ENCODE measurements around the gene ZFYVE27.
A peak's percentile ranks its signal among the peaks of the same experiment; 100 is the strongest.

ZFYVE27 gene

DNA sequence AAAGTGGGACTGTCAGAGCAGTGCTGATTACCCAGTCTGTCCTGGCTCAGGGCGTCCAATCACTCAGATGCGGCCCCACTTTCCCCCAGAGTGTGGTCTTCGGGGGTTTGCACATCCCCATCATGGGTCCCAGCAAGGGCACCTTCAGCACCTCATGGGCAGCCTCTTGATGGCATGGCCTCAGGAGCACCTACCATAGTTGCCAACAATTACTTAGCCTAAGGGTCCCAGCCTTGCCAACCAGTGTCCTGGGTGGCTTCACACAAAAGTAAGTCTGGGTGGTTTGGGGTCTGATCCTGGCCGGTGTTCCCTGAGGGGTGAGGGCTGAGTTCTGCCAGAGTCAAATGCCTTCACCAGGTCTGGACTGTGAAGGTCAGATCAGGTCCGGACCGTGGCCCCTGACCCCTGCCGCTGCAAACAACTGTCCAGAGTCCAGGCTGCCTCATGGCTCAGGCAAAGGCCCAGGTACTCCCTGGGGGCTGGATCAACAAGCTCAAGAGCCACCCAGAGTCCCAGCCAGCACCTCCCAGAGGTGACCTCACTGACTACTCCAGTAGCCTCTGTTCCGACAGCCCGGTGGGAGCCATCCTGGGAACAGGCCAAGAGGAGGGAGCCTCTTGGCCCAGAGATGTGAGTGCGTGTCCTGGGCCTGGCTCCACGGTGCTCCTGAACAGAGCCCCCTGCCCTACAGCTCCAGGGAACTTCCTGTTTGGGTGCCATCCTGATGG, 29.6 kb upstream of the ZFYVE27 start:
- Histone ChIP-seq H3K4me1 (ENCODE audit: control insufficient read depth, insufficient read depth, low read length) (no peaks in the 10 kb centered on the region), H3K27me3 (ENCODE audit: control insufficient read depth, insufficient read depth, low read length, poor library complexity, severe bottlenecking) (no peaks in the 10 kb centered on the region), H3K4me3 (ENCODE audit: insufficient read depth, low read depth, low read length) (no peak overlapping the region), H3K9me3 (ENCODE audit: control insufficient read depth, low read length) (no peaks in the 10 kb centered on the region), H3K27ac (ENCODE audit: insufficient read depth, low read depth, low read length, poor library complexity, severe bottlenecking) (no peak overlapping the region), H3K36me3 (ENCODE audit: control insufficient read depth, insufficient read depth, low read length) (no peaks in the 10 kb centered on the region)
- WGBS, 2 experiments, result 92 to 93% methylated on average over 11 of the region's 11 CpGs

DNA sequence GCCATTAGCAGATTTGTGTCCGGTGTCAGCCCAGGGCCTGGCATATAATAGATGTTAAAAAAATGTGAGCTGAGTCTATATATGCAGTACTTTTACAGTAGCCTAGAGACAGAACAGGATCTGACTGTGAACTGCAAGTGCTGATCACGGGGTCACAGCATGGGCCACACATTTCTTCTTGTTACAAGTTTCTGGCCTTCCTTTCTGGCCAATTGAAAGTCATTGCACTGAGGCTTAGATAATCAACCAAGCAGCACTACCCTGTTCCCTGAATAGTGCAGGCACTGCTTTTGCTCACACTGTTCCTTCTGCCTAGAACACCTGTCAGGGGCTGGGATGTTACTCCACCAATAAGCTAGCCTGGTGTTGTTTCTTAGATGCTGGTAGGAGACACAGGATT, 28.8 kb upstream of the ZFYVE27 start:
- no peak overlapping the region for H3K4me3 ChIP-seq (ENCODE audit: insufficient read depth, low read depth, low read length)

DNA sequence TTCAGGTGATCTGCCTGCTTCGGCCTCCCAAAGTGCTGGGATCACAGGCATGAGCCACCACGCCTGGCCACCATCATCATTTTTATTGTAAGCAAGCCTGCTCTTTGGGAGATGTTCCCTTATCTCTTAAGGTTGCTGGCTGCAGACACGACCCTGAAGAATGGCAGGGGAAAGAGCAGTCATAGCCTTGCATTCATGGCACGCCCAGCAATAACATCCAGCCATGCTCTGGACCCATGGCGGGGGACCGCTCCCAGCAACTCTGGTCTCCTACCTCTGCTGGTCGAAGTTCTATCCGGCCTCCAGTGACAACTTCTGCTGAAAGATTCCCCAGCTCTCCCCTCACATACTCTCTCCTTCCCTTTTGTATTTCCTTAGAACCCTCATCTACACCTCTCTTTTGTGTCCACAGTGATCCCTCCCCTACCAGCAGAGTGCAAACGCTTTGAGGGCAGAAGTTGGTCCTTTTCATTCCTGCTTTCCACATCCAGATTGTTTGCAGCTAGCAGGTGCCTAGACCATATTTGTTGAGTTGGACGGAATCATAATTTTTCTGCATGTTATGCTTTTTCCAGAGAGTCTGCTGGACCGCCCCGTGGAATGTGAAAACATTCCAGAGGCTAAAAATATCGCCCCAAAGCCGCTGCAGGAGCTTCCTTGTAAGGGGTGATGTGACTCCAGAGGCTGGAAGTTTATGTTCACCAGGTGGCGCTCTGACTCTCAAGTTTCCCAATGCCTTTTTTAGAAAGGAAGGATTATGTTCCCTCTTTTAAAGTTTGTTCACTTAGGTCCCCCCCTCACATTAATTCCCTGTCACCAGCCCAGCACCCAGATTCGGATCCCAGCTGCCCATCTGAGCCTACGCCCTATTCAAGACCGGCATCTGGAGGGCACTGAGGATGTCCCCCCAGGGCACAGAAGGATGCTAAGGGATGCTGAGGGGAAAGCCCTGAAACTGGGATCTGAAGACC, 27.7 kb upstream of the ZFYVE27 start:
- Histone ChIP-seq H3K4me3 (ENCODE audit: insufficient read depth, low read depth, low read length) (no peak overlapping the region), H3K9me3 (ENCODE audit: control insufficient read depth, low read length) (no peaks in the 10 kb centered on the region), H3K27me3 (ENCODE audit: control insufficient read depth, insufficient read depth, low read length, poor library complexity, severe bottlenecking) (no peaks in the 10 kb centered on the region), H3K4me1 (ENCODE audit: control insufficient read depth, insufficient read depth, low read length) (peaks cover 4% of the 10 kb centered on the region), H3K27ac (ENCODE audit: insufficient read depth, low read depth, low read length, poor library complexity, severe bottlenecking) (no peak overlapping the region), H3K36me3 (ENCODE audit: control insufficient read depth, insufficient read depth, low read length) (no peaks in the 10 kb centered on the region)
- WGBS, 2 experiments, result 48 to 52% methylated on average over 18 of the region's 18 CpGs

More for the DNA sequence above, 28.8 kb upstream of the ZFYVE27 start:
- Histone ChIP-seq H3K36me3 (ENCODE audit: control insufficient read depth, insufficient read depth, low read length) (no peaks in the 10 kb centered on the region), H3K4me1 (ENCODE audit: control insufficient read depth, insufficient read depth, low read length) (peaks cover 4% of the 10 kb centered on the region), H3K27ac (ENCODE audit: insufficient read depth, low read depth, low read length, poor library complexity, severe bottlenecking) (no peak overlapping the region), H3K27me3 (ENCODE audit: control insufficient read depth, insufficient read depth, low read length, poor library complexity, severe bottlenecking) (no peaks in the 10 kb centered on the region), H3K9me3 (ENCODE audit: control insufficient read depth, low read length) (no peaks in the 10 kb centered on the region)
- 90 to 91% methylated on average over 2 of the region's 2 CpGs for WGBS, 2 experiments

DNA sequence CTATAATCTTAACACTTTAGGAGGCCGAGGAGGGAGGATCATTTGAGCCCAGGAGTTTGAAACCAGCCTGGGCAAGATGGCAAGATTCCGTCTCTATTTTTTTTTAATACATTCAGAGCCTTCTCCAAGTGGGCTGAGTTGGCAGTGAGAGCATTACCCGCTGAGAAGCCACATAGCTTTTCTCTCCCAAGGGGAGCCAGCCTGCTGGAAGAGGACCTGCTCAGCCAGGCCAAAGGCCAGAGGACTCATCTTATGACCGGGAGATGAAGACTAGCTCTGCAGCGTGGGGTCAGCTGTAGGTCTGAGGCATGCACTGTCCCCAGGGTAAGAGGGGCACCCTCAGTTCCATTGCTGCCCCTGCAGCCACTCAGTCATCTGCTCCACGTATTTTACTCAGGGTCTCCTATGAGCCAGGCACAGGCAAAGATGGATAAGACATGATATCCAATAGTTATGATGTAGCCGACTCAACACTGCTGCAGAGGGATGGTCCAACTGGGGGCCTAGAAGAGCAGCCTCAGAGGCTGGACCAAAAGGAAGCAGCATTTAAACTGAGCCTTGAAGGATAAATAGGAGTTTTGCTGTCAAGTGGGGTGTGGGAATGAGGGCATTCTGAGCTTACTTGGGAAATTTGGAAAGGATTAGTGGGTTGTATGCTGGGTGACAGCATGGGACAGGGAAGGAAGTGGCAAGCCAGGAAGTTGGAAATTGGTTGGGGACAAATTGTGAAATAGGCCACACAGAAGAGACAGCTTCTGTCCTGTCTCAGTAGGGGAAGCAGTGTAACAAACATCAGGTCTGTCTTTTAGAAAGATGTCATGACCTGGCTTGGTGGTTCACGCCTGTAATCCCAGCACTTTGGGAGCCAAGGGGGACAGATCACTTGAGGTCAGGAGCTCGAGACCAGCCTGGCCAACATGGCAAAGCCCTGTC, 25.0 kb upstream of the ZFYVE27 start:
- Histone ChIP-seq H3K36me3 (ENCODE audit: control insufficient read depth, insufficient read depth, low read length) (no peaks in the 10 kb centered on the region), H3K27ac (ENCODE audit: insufficient read depth, low read depth, low read length, poor library complexity, severe bottlenecking) (no peak overlapping the region), H3K4me3 (ENCODE audit: insufficient read depth, low read depth, low read length) (no peak overlapping the region), H3K4me1 (ENCODE audit: control insufficient read depth, insufficient read depth, low read length) (peaks cover 20% of the 10 kb centered on the region), H3K27me3 (ENCODE audit: control insufficient read depth, insufficient read depth, low read length, poor library complexity, severe bottlenecking) (no peaks in the 10 kb centered on the region), H3K9me3 (ENCODE audit: control insufficient read depth, low read length) (no peaks in the 10 kb centered on the region)
- 92 to 94% methylated on average over 9 of the region's 9 CpGs for WGBS, 2 experiments

DNA sequence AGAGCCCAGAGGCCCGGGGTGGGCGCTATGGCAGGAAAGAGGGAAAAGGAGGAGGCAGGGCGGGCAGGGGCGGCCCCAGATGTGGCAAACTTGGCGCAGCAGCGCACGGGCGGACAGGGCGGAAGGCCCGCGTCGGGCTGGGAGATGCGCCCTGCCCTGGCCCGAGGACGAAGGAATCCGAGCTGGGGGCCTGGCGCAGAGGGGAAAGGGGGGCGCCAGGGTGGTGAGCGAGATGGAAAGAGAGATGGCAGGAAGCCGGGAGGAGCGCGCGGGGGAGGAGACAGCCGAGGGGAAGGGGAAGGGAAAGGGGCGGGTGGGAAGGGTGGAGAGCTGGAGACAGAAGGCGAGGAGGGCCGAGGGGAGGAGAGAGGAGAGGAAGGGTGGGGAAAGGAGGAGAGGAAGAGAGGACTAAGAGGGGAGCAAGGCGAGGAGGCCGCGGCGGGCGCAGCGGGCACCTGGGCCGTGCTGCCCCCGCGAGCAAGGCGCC, 23.5 kb upstream of the ZFYVE27 start, which contains the start of gene MARVELD1:
Gene MARVELD1 (plus strand): TSS at position 392 of the 487 bp plus-strand sequence. CDS start 147 bp downstream, outside the sequence.
- peak within 1 kb of the TSS; percentile 62 for H3K4me3 ChIP-seq (ENCODE audit: insufficient read depth, low read depth, low read length)
- H3K9me3 ChIP-seq (ENCODE audit: control insufficient read depth, low read length), result no peaks in the 10 kb centered on the region
- H3K27me3 ChIP-seq (ENCODE audit: control insufficient read depth, insufficient read depth, low read length, poor library complexity, severe bottlenecking), result no peaks in the 10 kb centered on the region
- 1 to 3% methylated on average over 37 of the region's 37 CpGs for WGBS, 2 experiments
- H3K27ac ChIP-seq (ENCODE audit: insufficient read depth, low read depth, low read length, poor library complexity, severe bottlenecking), result peak within 1 kb of the TSS; percentile 50
- H3K4me1 ChIP-seq (ENCODE audit: control insufficient read depth, insufficient read depth, low read length), result peaks cover 29% of the 10 kb centered on the region
- H3K36me3 ChIP-seq (ENCODE audit: control insufficient read depth, insufficient read depth, low read length), result no peaks in the 10 kb centered on the region

DNA sequence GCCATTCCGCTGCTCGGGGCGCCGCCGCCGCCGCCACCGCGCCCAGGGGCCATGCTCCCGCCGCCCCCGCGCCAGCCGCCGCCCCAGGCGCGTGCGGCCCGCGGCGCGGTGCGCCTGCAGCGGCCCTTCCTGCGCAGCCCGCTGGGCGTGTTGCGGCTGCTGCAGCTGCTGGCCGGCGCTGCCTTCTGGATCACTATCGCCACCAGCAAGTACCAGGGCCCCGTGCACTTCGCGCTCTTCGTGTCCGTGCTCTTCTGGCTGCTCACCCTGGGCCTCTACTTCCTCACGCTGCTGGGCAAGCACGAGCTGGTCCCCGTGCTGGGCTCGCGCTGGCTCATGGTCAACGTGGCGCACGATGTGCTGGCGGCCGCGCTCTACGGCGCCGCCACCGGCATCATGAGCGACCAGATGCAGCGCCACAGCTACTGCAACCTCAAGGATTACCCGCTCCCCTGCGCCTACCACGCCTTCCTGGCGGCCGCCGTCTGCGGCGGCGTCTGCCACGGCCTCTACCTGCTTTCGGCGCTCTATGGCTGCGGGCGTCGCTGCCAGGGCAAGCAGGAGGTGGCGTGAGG, 23.0 kb upstream of the ZFYVE27 start:
- peak overlapping the region; percentile 62 for H3K4me3 ChIP-seq (ENCODE audit: insufficient read depth, low read depth, low read length)
- H3K27me3 ChIP-seq (ENCODE audit: control insufficient read depth, insufficient read depth, low read length, poor library complexity, severe bottlenecking), result no peaks in the 10 kb centered on the region
- H3K36me3 ChIP-seq (ENCODE audit: control insufficient read depth, insufficient read depth, low read length), result no peaks in the 10 kb centered on the region
- peak overlapping the region; percentile 50 for H3K27ac ChIP-seq (ENCODE audit: insufficient read depth, low read depth, low read length, poor library complexity, severe bottlenecking)
- 0% methylated on average over 69 of the region's 69 CpGs for WGBS, 2 experiments
- H3K9me3 ChIP-seq (ENCODE audit: control insufficient read depth, low read length), result no peaks in the 10 kb centered on the region
- H3K4me1 ChIP-seq (ENCODE audit: control insufficient read depth, insufficient read depth, low read length), result peaks cover 34% of the 10 kb centered on the region

DNA sequence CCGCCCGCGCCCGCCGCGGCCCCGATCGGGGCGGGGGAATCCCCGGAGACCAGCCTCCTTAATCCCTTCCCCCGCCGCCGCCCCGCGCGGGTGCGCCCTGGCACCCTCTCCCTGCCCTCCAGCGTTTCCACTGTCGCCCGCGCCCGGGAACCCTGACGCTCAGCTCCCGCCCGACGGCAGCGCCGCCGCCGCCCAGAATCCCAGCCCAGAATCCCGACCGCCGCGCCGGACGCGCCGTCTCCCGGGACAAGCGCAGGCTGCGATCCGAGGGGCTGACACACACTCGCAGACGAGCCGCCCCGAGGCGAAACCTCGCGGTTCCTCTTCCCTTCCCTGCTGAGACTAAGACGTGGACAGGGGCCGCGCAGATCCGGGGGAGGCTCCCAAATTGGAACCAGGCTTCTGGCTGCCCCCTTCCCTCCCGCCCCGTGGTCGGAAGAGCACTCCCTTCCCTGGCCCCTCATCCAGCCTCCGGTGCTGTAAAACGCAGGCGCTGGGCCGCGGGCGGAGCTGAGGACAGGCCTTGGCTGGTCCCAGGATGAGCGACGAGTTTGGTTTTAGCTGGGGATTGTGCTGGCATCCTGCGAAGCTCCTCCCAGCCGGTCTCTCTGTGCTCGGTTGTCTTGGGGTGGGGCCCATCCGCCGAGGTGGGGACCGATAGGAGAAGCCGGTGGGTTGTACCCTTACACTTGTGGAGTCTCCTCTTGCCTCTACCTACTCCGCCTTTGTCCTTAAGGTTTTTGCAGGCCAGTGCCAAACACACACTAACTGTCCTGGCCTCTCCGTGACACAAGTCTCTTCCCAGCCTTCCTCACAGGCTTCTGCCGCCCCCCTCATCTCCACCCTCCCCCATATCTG, 22.3 kb upstream of the ZFYVE27 start:
- Histone ChIP-seq H3K4me1 (ENCODE audit: control insufficient read depth, insufficient read depth, low read length) (peaks cover 35% of the 10 kb centered on the region), H3K27ac (ENCODE audit: insufficient read depth, low read depth, low read length, poor library complexity, severe bottlenecking) (peak overlapping the region; percentile 50), H3K4me3 (ENCODE audit: insufficient read depth, low read depth, low read length) (peak overlapping the region; percentile 62), H3K27me3 (ENCODE audit: control insufficient read depth, insufficient read depth, low read length, poor library complexity, severe bottlenecking) (no peaks in the 10 kb centered on the region), H3K36me3 (ENCODE audit: control insufficient read depth, insufficient read depth, low read length) (no peaks in the 10 kb centered on the region), H3K9me3 (ENCODE audit: control insufficient read depth, low read length) (no peaks in the 10 kb centered on the region)
- 1% methylated on average over 74 of the region's 74 CpGs for WGBS, 2 experiments

DNA sequence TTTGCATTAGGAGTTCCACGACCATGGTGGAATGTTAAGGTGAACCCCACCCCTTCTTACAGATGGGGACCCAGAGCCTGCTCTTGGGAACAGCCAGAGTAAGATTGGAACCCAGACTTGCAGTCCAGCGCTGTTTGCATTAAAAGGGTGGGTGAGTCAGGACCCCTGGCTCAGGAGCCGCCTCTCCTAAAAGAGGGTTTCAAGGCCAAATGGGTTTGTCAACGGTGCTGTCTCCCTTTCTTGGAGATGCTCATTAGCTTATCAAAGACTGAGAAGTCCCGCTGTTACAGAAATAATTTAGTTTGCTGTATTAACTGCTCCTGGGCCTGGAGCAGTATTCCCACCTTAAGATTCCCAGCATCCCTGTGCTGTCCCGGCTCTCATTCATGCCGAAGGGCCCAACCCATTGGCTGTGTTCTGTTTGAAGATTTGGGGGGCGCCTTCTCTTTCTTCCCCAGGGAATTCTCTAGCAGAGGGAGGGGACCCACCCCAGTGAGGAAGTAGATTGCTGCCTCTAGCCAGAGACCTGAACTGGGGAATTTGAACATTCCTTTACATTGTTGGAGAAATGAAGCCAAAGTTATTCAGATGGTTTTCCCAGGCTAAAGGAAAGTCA, 21.6 kb upstream of the ZFYVE27 start:
- Histone ChIP-seq H3K4me1 (ENCODE audit: control insufficient read depth, insufficient read depth, low read length) (peaks cover 35% of the 10 kb centered on the region), H3K4me3 (ENCODE audit: insufficient read depth, low read depth, low read length) (peak overlapping the region; percentile 62), H3K36me3 (ENCODE audit: control insufficient read depth, insufficient read depth, low read length) (no peaks in the 10 kb centered on the region), H3K9me3 (ENCODE audit: control insufficient read depth, low read length) (no peaks in the 10 kb centered on the region), H3K27me3 (ENCODE audit: control insufficient read depth, insufficient read depth, low read length, poor library complexity, severe bottlenecking) (no peaks in the 10 kb centered on the region), H3K27ac (ENCODE audit: insufficient read depth, low read depth, low read length, poor library complexity, severe bottlenecking) (no peak overlapping the region)
- WGBS, 2 experiments, result 26 to 32% methylated on average over 8 of the region's 8 CpGs

All from ectodermal cell (in vitro differentiated cells).